ENCODE results near the gene EXOSC9. TPM values are rescaled to one million over a fixed set of nuclear protein-coding genes. Genes with fewer than 3 reads are reported as not detected.

Gene EXOSC9
- total RNA-seq, 3 donors from 2014 or later: 23.4 to 27.2 (median 25.2) TPM

DNA sequence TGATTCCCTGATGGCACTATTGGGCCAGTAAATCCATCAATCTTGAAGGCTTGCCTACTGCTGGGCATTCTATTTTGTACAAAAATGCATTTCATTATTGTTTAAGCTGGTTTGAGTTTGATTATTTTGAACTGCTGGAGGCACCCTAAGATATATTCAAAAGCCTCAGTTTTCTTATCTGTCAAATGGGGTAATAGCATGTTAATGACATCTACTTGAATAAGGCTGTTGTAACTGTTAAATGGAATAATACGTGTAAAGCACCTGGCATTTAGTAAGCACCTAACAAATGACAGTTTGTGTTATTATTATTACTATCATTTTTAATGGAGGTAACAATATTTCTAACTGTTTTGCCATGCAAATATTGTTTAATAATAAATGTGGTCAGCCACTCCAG is 29.3 kb upstream of the EXOSC9 start:
- H3K27me3 ChIP-seq: no peaks in the 10 kb centered on the region
- no peaks in the 10 kb centered on the region for H3K9me3 ChIP-seq
- no peak for DNase-seq (ENCODE audit: low spot score in 2 of 2)
- H3K4me3 ChIP-seq: no peak overlapping the region
- TF ChIP-seq POLR2AphosphoS5 (IDR thresholded peaks at IDR 0.05): no peak
- TF ChIP-seq, protein P1, sequence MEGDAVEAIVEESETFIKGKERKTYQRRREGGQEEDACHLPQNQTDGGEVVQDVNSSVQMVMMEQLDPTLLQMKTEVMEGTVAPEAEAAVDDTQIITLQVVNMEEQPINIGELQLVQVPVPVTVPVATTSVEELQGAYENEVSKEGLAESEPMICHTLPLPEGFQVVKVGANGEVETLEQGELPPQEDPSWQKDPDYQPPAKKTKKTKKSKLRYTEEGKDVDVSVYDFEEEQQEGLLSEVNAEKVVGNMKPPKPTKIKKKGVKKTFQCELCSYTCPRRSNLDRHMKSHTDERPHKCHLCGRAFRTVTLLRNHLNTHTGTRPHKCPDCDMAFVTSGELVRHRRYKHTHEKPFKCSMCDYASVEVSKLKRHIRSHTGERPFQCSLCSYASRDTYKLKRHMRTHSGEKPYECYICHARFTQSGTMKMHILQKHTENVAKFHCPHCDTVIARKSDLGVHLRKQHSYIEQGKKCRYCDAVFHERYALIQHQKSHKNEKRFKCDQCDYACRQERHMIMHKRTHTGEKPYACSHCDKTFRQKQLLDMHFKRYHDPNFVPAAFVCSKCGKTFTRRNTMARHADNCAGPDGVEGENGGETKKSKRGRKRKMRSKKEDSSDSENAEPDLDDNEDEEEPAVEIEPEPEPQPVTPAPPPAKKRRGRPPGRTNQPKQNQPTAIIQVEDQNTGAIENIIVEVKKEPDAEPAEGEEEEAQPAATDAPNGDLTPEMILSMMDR (IDR thresholded peaks at IDR 0.05): no peak
- intact Hi-C loops (cut with DNase I; ENCODE audit: low total_unique reads): no loop called here
- no peaks in the 10 kb centered on the region for H3K36me3 ChIP-seq
- H3K27ac ChIP-seq: no peak overlapping the region
- no peaks in the 10 kb centered on the region for H3K4me1 ChIP-seq

DNA sequence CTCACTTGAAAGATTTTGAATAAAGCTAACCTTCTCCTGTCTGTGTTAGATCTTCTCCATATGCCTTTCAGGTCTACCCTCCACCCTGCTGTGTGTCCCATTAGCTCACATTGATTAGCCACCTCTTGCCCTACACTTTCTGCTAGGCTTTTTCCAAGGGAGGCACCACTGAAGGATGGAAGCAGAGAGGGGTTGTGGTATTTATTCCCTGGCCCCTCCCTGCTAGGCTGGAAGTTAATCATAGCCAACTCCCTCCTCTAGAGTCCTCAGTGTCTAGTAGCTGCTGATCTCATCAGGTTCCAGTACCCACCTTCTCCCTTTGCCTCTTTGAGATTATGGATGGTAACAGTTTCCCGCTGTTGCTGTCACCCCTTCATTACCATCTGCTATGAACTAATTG is 27.2 kb upstream of the EXOSC9 start:
- no peak overlapping the region for H3K27ac ChIP-seq
- H3K4me3 ChIP-seq: no peak overlapping the region
- H3K27me3 ChIP-seq: no peaks in the 10 kb centered on the region
- DNase-seq (ENCODE audit: low spot score in 2 of 2): no peak
- no peaks in the 10 kb centered on the region for H3K4me1 ChIP-seq
- no peaks in the 10 kb centered on the region for H3K9me3 ChIP-seq
- no peaks in the 10 kb centered on the region for H3K36me3 ChIP-seq
- intact Hi-C loops (cut with DNase I; ENCODE audit: low total_unique reads): no loop called here
- no peak for TF ChIP-seq POLR2A (IDR thresholded peaks at IDR 0.05)
- TF ChIP-seq, protein P1 (IDR thresholded peaks at IDR 0.05): no peak
- no peak for TF ChIP-seq POLR2AphosphoS5 (IDR thresholded peaks at IDR 0.05)

DNA sequence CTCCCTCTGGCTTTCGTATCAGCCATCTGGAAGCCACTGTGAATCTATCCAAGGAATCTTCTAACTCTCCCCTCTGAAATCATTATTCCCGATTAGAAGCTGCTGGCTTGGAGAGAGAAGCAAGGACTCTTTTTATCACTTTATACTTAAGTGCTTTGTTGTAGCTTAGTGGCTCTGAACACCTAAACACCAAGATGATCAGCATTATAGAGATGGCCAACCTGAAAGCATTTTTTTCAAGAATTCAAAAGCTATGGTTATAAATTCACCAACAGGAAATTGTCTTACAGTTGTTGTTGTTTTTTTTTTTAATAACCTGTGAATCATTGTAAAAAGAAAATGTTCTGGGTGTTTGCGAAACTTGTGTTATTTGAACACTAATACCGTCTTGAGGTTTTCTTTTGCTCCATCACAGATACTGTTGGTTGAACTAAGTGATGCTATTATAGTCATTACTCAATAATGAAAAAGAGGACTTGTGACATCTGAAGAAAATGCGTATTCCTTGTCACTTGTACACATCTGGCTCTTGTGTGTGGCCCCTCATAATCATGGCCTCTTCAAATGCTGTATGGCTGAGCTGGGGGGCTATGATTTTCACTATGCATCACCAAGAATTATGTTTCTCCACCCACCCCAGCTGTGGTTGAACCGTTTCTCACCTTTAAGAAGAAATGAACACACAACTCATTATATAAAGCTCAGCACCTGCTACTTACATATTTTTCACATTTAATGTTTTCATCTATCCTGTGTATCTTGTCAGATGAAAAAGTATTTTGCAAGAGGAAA is 24.3 kb upstream of the EXOSC9 start:
- H3K27ac ChIP-seq: no peak overlapping the region
- TF ChIP-seq POLR2AphosphoS5 (IDR thresholded peaks at IDR 0.05) (no peak), POLR2A (IDR thresholded peaks at IDR 0.05) (no peak)
- TF ChIP-seq, protein P1 (IDR thresholded peaks at IDR 0.05): no peak
- intact Hi-C loops (cut with DNase I; ENCODE audit: low total_unique reads): no loop called here
- H3K9me3 ChIP-seq: no peaks in the 10 kb centered on the region
- DNase-seq (ENCODE audit: low spot score in 2 of 2): no peak
- no peaks in the 10 kb centered on the region for H3K4me1 ChIP-seq
- peaks cover 0 to 3% of the 10 kb centered on the region in 2 donors for H3K27me3 ChIP-seq
- no peak overlapping the region for H3K4me3 ChIP-seq
- H3K36me3 ChIP-seq: no peaks in the 10 kb centered on the region

DNA sequence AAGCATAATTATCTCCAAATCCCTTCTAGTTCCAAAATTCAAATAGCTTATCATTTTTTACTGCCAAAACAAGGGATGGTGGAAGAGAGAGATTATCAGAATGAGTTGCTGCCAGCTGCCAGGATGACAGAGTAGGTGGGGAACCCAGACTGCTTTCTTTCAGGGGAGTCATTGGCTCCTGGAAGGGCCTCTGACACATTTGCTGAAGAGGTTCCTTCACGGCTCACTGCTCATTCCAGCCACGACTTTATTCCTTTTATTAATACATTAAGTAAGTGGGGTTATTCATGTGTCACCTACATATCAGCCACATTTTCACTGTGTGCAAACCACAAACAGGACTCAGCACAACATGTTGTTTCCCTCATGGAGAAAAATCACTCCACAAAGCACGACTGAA is 23.5 kb upstream of the EXOSC9 start:
- no peak for DNase-seq (ENCODE audit: low spot score in 2 of 2)
- Histone ChIP-seq H3K36me3 (no peaks in the 10 kb centered on the region), H3K27ac (no peak overlapping the region), H3K27me3 (peaks cover 0 to 3% of the 10 kb centered on the region in 2 donors), H3K4me1 (no peaks in the 10 kb centered on the region), H3K4me3 (no peak overlapping the region), H3K9me3 (no peaks in the 10 kb centered on the region)
- intact Hi-C loops (cut with DNase I; ENCODE audit: low total_unique reads): no loop called here
- TF ChIP-seq, protein P1 (IDR thresholded peaks at IDR 0.05): no peak
- TF ChIP-seq POLR2AphosphoS5 (IDR thresholded peaks at IDR 0.05) (no peak), POLR2A (IDR thresholded peaks at IDR 0.05) (no peak)

DNA sequence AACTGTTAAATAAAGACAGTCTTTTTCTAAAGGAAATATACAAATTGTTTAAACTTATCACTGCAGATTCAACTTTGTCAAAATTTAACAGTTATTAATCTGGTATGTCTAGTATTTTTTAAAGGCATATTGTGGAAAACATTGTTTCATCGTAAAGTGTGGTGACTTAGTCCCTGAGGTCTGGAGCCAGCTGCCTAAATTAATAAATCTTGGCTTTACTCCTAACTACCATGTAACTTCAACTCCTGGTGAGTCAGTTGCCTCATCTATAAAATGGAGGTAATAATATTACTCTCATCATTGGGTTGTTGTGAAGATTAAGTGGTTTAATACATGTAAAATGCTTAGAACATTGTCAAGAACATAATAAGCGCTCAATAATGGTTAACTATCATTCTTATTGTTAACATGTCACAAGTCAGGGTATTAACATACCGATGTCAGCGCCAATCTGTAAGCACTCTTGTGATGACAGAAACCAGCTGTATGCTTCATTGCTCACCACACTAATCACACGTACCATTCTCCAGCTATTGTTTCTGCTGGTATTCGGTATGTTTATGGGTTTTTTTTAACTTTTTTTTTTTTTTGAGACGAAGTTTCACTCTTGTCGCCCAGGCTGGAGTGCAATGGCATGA is 22.0 kb upstream of the EXOSC9 start:
- peaks cover 0 to under 1% of the 10 kb centered on the region in 2 donors for H3K9me3 ChIP-seq
- no peaks in the 10 kb centered on the region for H3K4me1 ChIP-seq
- no peak overlapping the region for H3K4me3 ChIP-seq
- H3K27ac ChIP-seq: no peak overlapping the region
- H3K27me3 ChIP-seq: peaks cover 0 to 3% of the 10 kb centered on the region in 2 donors
- DNase-seq (ENCODE audit: low spot score in 2 of 2): no peak
- TF ChIP-seq, protein P1 (IDR thresholded peaks at IDR 0.05): no peak
- TF ChIP-seq POLR2A (IDR thresholded peaks at IDR 0.05) (no peak), POLR2AphosphoS5 (IDR thresholded peaks at IDR 0.05) (no peak)
- intact Hi-C loops (cut with DNase I; ENCODE audit: low total_unique reads): no loop called here
- no peaks in the 10 kb centered on the region for H3K36me3 ChIP-seq

All from breast epithelium (tissue), 4 donors.